HepG2 (cell line): ENCODE results near the gene RPL34. TPM values are rescaled to one million over a fixed set of nuclear protein-coding genes. Genes with fewer than 3 reads are reported as not detected.

ENCODE experiments used
- ATAC-seq: fragments of 200-7000 bp; cut with Tn5 transposase; 3 replicates; pipeline ENCODE4 v1.9.1; 2020; ENCODE audit warnings: mild to moderate bottlenecking, moderate library complexity
- BruUV-seq: library from RNA; stranded (reverse); fragments of 400-500 nt; replicated peaks from 2 replicates; lab custom pipeline; 2021; lab: Mats Ljungman, UMichigan
- CTCF ChIA-PET: fragments of 300-600 bp; formaldehyde crosslinking; extraction: SDS; loops from one replicate; lab custom pipeline; 2021; ENCODE audit warnings: low total read pairs, inconsistent platforms, low intra/inter-chr PET ratio; lab: Yijun Ruan, JAX
- POLR2A ChIA-PET: fragments of 350-600 bp; sonication (Branson Sonifier 250); formaldehyde crosslinking; loops from one replicate; lab custom pipeline; 2020; ENCODE audit warnings: antibody characterized with exemption, inconsistent platforms; lab: Yijun Ruan, JAX
- DNase-seq: peaks from one replicate; pipeline ENCODE4 v3.0.0-alpha.2; 2015; ENCODE audit warnings: low spot score
- FAIRE-seq: peaks from 3 replicates; lab custom pipeline; 2011; peaks lifted over from hg19 to GRCh38; lab: Jason Lieb, UNC
- H2AFZ ChIP-seq: one replicate; pipeline ENCODE4 v1.6.1; 2011; ENCODE audit warnings: low read length, inconsistent platforms
- H3K27ac ChIP-seq: fragments of 300-600 bp; 3 replicates; pipeline ENCODE4 v1.8.0; 2011; ENCODE audit warnings: mixed run types, mild to moderate bottlenecking, mixed read lengths, low read length, inconsistent platforms; ENCODE audit not compliant: insufficient read depth; ENCODE audit errors: extremely low read length
- H3K27me3 ChIP-seq, 2 experiments: fragments of 200-600 bp in 1 of 2; 2 replicates in 1 of 2; 3 replicates in 1 of 2; pipeline versions ENCODE4 v1.6.0 to v1.8.0; 2011; ENCODE audit warnings: low read length in 2 of 2, mild to moderate bottlenecking in 2 of 2, moderate library complexity in 2 of 2, inconsistent platforms in 1 of 2; ENCODE audit not compliant: insufficient read depth in 2 of 2, control insufficient read depth in 1 of 2
- H3K36me3 ChIP-seq, 2 experiments: fragments of 200-600 bp in 1 of 2; replicated peaks in 1 of 2; 2 replicates in 1 of 2; 3 replicates in 1 of 2; pipeline versions ENCODE4 v1.5.1 to v1.8.0; 2011; ENCODE audit warnings: low read length in 2 of 2, inconsistent platforms in 1 of 2; ENCODE audit not compliant: insufficient read depth in 2 of 2, control insufficient read depth in 1 of 2
- H3K4me1 ChIP-seq: 2 replicates; pipeline ENCODE4 v1.5.1; 2012; ENCODE audit warnings: low read length, inconsistent platforms; ENCODE audit not compliant: insufficient read depth
- H3K4me2 ChIP-seq: 2 replicates; pipeline ENCODE4 v1.6.0; 2011; ENCODE audit warnings: low read depth, low read length, inconsistent platforms
- H3K4me3 ChIP-seq, 3 experiments: fragments of 200-600 bp in 1 of 3; sonication (generic), shearing (Covaris generic) in 1 of 3; replicated peaks in 1 of 3; 2 replicates each; pipeline ENCODE4 v1.5.1; 2011 to 2016; ENCODE audit warnings: low read length in 3 of 3, inconsistent platforms in 2 of 3, low read depth in 2 of 3, mild to moderate bottlenecking in 2 of 3, control low read depth in 1 of 3, mixed read lengths in 1 of 3; ENCODE audit not compliant: insufficient read depth in 1 of 3
- H3K79me2 ChIP-seq: one replicate; pipeline ENCODE4 v1.6.1; 2011; ENCODE audit warnings: low read length, inconsistent platforms; ENCODE audit not compliant: insufficient read depth
- H3K9ac ChIP-seq: 2 replicates; pipeline ENCODE4 v1.6.0; 2011; ENCODE audit warnings: mild to moderate bottlenecking, low read depth, low read length, inconsistent platforms; ENCODE audit not compliant: insufficient read depth
- H3K9me3 ChIP-seq: 2 replicates; pipeline ENCODE4 v1.5.1; 2012; ENCODE audit warnings: mild to moderate bottlenecking, low read length
- H4K20me1 ChIP-seq: 2 replicates; pipeline ENCODE4 v1.6.0; 2011; ENCODE audit warnings: inconsistent platforms, mild to moderate bottlenecking, low read length, moderate library complexity; ENCODE audit not compliant: insufficient read depth
- ARID5B ChIP-seq: IDR thresholded peaks from 2 replicates; pipeline ENCODE4 v1.4.0; 2020; ENCODE audit warnings: mild to moderate bottlenecking, missing genetic modification reagents
- ATAD3A ChIP-seq: sonication (generic); formaldehyde crosslinking; IDR thresholded peaks from 2 replicates; pipeline ENCODE4 v1.4.0; 2020; ENCODE audit warnings: missing genetic modification reagents
- ATF1 ChIP-seq: IDR thresholded peaks from 2 replicates; pipeline ENCODE4 v1.6.1; 2016; ENCODE audit warnings: mild to moderate bottlenecking, control low read depth
- ATF4 ChIP-seq, 2 experiments: fragments of 450-650 bp in 1 of 2; sonication (generic) in 1 of 2; formaldehyde crosslinking; IDR thresholded peaks; 2 replicates each; pipeline versions ENCODE4 v1.5.0 to v1.8.0; 2020 to 2022; ENCODE audit warnings: mild to moderate bottlenecking in 1 of 2, missing genetic modification reagents in 1 of 2
- ATF7-NPFF ChIP-seq: sonication (generic); formaldehyde crosslinking; IDR thresholded peaks from 2 replicates; pipeline ENCODE4 v1.8.1; 2023; ENCODE audit warnings: mild to moderate bottlenecking, low read depth, missing genetic modification reagents, moderate library complexity
- CENPT ChIP-seq: sonication (generic); formaldehyde crosslinking; IDR thresholded peaks from 2 replicates; pipeline ENCODE4 v1.8.0; 2022; ENCODE audit warnings: low read depth, mild to moderate bottlenecking, moderate library complexity, missing genetic modification reagents
- GATAD1 ChIP-seq: IDR thresholded peaks from 2 replicates; pipeline ENCODE4 v1.6.1; 2016; ENCODE audit warnings: missing genetic modification reagents, missing compliant biosample characterization
- STAT5B ChIP-seq: sonication (generic); formaldehyde crosslinking; IDR thresholded peaks from 2 replicates; pipeline ENCODE4 v1.4.0; 2020; ENCODE audit warnings: missing genetic modification reagents
- TERF1 ChIP-seq: sonication (generic); formaldehyde crosslinking; IDR thresholded peaks from 2 replicates; pipeline ENCODE4 v1.8.0; 2022; ENCODE audit warnings: mild to moderate bottlenecking, missing genetic modification reagents, moderate library complexity
- ZBTB37 ChIP-seq: sonication (generic); formaldehyde crosslinking; IDR thresholded peaks from 2 replicates; pipeline ENCODE4 v1.4.0; 2020; ENCODE audit warnings: mild to moderate bottlenecking, missing genetic modification reagents
- ZFP82 ChIP-seq: sonication (generic); formaldehyde crosslinking; IDR thresholded peaks from 2 replicates; pipeline ENCODE4 v1.5.1; 2020; ENCODE audit warnings: mild to moderate bottlenecking, missing genetic modification reagents, borderline replicate concordance
- ZFX ChIP-seq: sonication (generic); formaldehyde crosslinking; IDR thresholded peaks from 2 replicates; pipeline ENCODE4 v1.4.0; 2020; ENCODE audit warnings: mild to moderate bottlenecking, low read depth, missing genetic modification reagents, moderate library complexity
- ZKSCAN5 ChIP-seq: sonication (generic); formaldehyde crosslinking; IDR thresholded peaks from 2 replicates; pipeline ENCODE4 v1.5.1; 2020; ENCODE audit warnings: mild to moderate bottlenecking, missing genetic modification reagents
- ZNF143 ChIP-seq: sonication (generic); formaldehyde crosslinking; IDR thresholded peaks from 2 replicates; pipeline ENCODE4 v1.4.0; 2020; ENCODE audit warnings: missing genetic modification reagents
- ZNF430 ChIP-seq: sonication (generic); formaldehyde crosslinking; IDR thresholded peaks from 2 replicates; pipeline ENCODE4 v1.9.0; 2021; ENCODE audit warnings: mild to moderate bottlenecking, missing genetic modification reagents
- ZNF496 ChIP-seq: sonication (generic); formaldehyde crosslinking; IDR thresholded peaks from 2 replicates; pipeline ENCODE4 v1.8.1; 2023; ENCODE audit warnings: mild to moderate bottlenecking, moderate library complexity, missing genetic modification reagents; ENCODE audit not compliant: insufficient replicate concordance
- WGBS: methylation state at CpG from one replicate; pipeline ENCODE4 v1.1.6; 2017; ENCODE audit warnings: low lambda C conversion rate; 5-methylcytosine and 5-hydroxymethylcytosine counted together
- in situ Hi-C: cut with HindIII; loops from 2 replicates; pipeline ENCODE4 v1.10.0; 2017; ENCODE audit warnings: low pct_unique_long_range_greater_than_20kb; ENCODE audit not compliant: extremely low pct_ligation_motif_present
- intact Hi-C: fragments of 100-400 bp; cut with micrococcal nuclease; formaldehyde crosslinking; loops from one replicate; pipeline ENCODE4 v1.10.0; 2022; ENCODE audit not compliant: unreplicated experiment
- polyA plus RNA-seq, 8 experiments: library from polyadenylated mRNA; depleted of rRNA in 3 of 8; stranded (reverse) in 7 of 8; unstranded in 1 of 8; fragments of >200 nt; fragmentation: Illumina TruSeq in 4 of 8; extraction: Trizol in 4 of 8; gene quantifications; 2 replicates each; pipeline versions ENCODE4 v1.2.1 to v1.2.3, GENCODE V29; 2011 to 2016; ENCODE audit warnings: low read depth in 4 of 8, missing spikeins in 1 of 8, mixed read lengths in 1 of 8; ENCODE audit not compliant: insufficient read depth in 1 of 8
- total RNA-seq, 5 experiments: library from RNA; depleted of rRNA; stranded (reverse); fragments of >200 nt; fragmentation: Illumina TruSeq; extraction: Trizol; gene quantifications; 2 replicates each; pipeline ENCODE4 v1.2.3, GENCODE V29; 2016; ENCODE audit warnings: low read depth in 1 of 5

Gene RPL34
- total and polyA plus RNA-seq, 2 of the 13 experiments (the other 11 are each of a cell fraction or from before 2014, with no cell fraction given), result 2,235 to 3,985 TPM

- H3K27me3 ChIP-seq, result peaks cover 0 to 6% of the 10 kb centered on the region in 2 experiments; a peak in 1 of 5 replicates
- FAIRE-seq (no peak), DNase-seq (no peak), ATAC-seq (no peak)
- H3K79me2 ChIP-seq, result no peaks in the 10 kb centered on the region
- WGBS, result 0% methylated on average over 2 of the region's 2 CpGs
- H3K4me3 ChIP-seq, result no peak overlapping the region
- no peak overlapping the region for H3K27ac ChIP-seq
- peaks cover 28% of the 10 kb centered on the region for H3K4me1 ChIP-seq
- POLR2A ChIA-PET, result interaction anchor here (1.4 kb wide), 1 partner anchor 31 kb away, joined by 3 read pairs; the partner anchor contains the start of gene RPL34
- no peak overlapping the region for H2AFZ ChIP-seq
- H3K36me3 ChIP-seq, result no peaks in the 10 kb centered on the region
- H3K9ac ChIP-seq, result no peak overlapping the region
- CTCF ChIA-PET, result no interaction called here
- no TSS peak for BruUV-seq
- no peak overlapping the region for H3K4me2 ChIP-seq
- H4K20me1 ChIP-seq, result no peaks in the 10 kb centered on the region
- in situ Hi-C loops (no loop called here), intact Hi-C loops (no loop called here)
- H3K9me3 ChIP-seq, result no peaks in the 10 kb centered on the region
- no peak for TF ChIP-seq ZFX (CRISPR knock-in tag)
- no peak for TF ChIP-seq ATAD3A (CRISPR knock-in tag)
- no peak for TF ChIP-seq ZNF430 (CRISPR knock-in tag)
- no peak for TF ChIP-seq ATF1 (CRISPR knock-in tag)
- TF ChIP-seq ARID5B (CRISPR knock-in tag), result no peak
- no peak for TF ChIP-seq TERF1
- TF ChIP-seq ATF7-NPFF (CRISPR knock-in tag), result no peak
- TF ChIP-seq ZNF496 (CRISPR knock-in tag), result no peak
- TF ChIP-seq ZNF143 (CRISPR knock-in tag), result no peak
- no peak for TF ChIP-seq ZFP82 (CRISPR knock-in tag)
- TF ChIP-seq STAT5B (CRISPR knock-in tag), result no peak
- TF ChIP-seq ZKSCAN5 (CRISPR knock-in tag), result no peak
- TF ChIP-seq CENPT (CRISPR knock-in tag), result no peak
- no peak for TF ChIP-seq ATF4 (CRISPR knock-in tag; IDR thresholded peaks at IDR 0.05)
- TF ChIP-seq GATAD1 (CRISPR knock-in tag), result no peak
- TF ChIP-seq ZBTB37, result no peak
Observed at GRCh38 chr4:108589961-108590360, 30.4 kb upstream of the RPL34 start.
